Measurements from ENCODE around the gene CDH3. TPM values are rescaled to one million over a fixed set of nuclear protein-coding genes. Genes with fewer than 3 reads are reported as not detected.

Gene CDH3
- polyA plus RNA-seq, 2 of the 4 experiments (the other 2 are of a cell fraction): 0.08 to 0.25 TPM

DNA sequence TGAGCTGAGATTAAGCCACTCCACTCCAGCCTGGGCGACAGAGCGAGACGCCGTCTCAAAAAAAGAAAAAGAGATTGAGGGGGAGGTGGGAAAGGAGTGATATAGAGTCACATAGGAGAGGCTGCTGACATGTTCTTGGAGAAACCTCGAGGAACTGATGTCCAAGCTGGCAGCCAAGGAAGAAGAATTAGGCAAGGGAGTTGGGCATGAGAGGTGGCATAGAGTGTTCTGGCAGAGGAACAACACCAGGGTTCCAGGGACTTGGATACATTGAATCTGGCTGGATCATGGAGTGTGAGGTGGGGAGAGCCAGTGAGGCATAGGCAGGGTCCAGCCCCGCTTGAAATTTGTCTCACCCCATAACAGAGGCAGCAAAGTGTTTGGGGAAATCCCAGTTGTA, 10.7 kb downstream of the CDH3 start (continued):
- TF ChIP-seq GATA3 (IDR thresholded peaks at IDR 0.05; ENCODE audit: borderline replicate concordance): no peak
- no peak for TF ChIP-seq CBX2 (IDR thresholded peaks at IDR 0.05; ENCODE audit: borderline replicate concordance, low read depth)

DNA sequence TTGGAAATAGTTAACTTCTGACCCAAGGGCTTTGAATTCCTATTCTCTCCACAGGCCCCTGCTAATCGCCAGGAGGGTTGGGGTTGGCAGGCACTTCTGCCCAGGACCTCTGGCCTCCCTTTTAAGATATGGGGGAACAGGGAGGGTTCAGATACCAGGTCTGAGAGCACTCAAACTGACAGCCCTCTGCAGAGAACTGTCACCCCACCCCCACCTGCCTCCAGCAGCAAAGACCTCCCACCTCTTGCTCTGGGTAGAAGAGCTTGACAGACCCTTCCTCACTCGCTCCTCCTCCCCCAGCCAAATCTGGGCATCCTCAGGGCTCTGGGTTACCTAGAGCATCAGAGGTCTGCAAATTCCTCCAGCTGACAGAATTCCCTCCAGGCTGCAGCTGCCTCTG, 11.6 kb downstream of the CDH3 start:
- H3K27ac ChIP-seq: no peak overlapping the region
- 48% methylated on average over 2 of the region's 2 CpGs for WGBS (ENCODE audit: missing lambda C conversion rate)
- H3K4me2 ChIP-seq: no peak overlapping the region
- ATAC-seq (no peak), DNase-seq (ENCODE audit: low read depth in 1 of 2, low spot score in 1 of 2) (no peak), FAIRE-seq (no peak)
- TF ChIP-seq, protein P1, sequence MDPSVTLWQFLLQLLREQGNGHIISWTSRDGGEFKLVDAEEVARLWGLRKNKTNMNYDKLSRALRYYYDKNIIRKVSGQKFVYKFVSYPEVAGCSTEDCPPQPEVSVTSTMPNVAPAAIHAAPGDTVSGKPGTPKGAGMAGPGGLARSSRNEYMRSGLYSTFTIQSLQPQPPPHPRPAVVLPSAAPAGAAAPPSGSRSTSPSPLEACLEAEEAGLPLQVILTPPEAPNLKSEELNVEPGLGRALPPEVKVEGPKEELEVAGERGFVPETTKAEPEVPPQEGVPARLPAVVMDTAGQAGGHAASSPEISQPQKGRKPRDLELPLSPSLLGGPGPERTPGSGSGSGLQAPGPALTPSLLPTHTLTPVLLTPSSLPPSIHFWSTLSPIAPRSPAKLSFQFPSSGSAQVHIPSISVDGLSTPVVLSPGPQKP (IDR thresholded peaks at IDR 0.05; ENCODE audit: low read depth, low read length): no peak
- no peak for TF ChIP-seq TP53 (CRISPR knock-in tag; IDR thresholded peaks at IDR 0.05)
- TF ChIP-seq FOSL2 (IDR thresholded peaks at IDR 0.05): no peak
- TF ChIP-seq FOSL2 (CRISPR knock-in tag; IDR thresholded peaks at IDR 0.05): no peak
- TF ChIP-seq, protein P2, sequence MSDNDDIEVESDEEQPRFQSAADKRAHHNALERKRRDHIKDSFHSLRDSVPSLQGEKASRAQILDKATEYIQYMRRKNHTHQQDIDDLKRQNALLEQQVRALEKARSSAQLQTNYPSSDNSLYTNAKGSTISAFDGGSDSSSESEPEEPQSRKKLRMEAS (IDR thresholded peaks at IDR 0.05): no peak
- no peaks in the 10 kb centered on the region for H3K9me3 ChIP-seq
- H3K4me3 ChIP-seq: no peak overlapping the region
- H3K4me1 ChIP-seq: peaks cover 29% of the 10 kb centered on the region
- CTCF ChIA-PET: no interaction called here
- POLR2A ChIA-PET: no interaction called here

DNA sequence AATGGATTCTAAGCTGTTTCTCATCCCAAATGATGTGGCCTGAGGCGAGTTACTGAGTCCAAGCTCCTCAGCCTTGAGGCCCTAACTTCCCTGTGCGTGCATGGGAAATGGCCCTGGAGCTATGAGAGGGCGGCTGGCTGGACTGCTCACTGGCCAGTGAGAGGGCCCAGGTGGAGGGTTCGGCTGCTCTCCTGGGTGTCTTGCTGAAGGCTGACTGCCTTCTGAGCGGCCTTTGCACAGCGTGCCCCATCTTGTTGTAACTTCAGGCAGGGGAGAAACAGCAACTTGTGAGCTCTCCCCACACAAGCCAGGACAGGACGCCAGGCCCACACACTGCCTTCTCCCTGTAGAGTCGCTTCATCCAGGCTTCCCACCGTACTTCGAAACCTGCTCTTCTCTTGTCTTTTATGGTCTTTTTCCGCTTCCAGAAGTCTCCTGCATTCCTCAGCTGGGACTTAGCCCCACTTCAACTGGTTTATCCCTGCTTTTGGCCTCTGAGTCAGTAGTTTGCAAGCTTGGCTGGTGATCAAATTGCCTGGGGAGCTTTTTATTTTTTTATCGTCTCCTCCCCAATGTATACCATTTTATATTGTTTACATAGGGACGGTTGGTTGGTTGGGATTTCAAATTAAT, 13.3 kb downstream of the CDH3 start:
- Histone ChIP-seq H3K9me3 (no peaks in the 10 kb centered on the region), H3K4me3 (no peak overlapping the region), H3K27ac (peak overlapping the region; percentile 21 to 76; a peak in 4 of 6 replicates), H3K4me1 (peaks cover 29% of the 10 kb centered on the region), H3K4me2 (peak overlapping the region; percentile 37)
- ATAC-seq (peak; percentile 73 to 81), FAIRE-seq (no peak), DNase-seq (ENCODE audit: low read depth in 1 of 2, low spot score in 1 of 2) (peak; percentile 50 to 53)
- TF ChIP-seq ESRRA (IDR thresholded peaks at IDR 0.05; ENCODE audit: borderline replicate concordance, low read length) (no peak), BHLHE40 (IDR thresholded peaks at IDR 0.05; ENCODE audit: low read depth, low read length) (no peak), EHMT2 (IDR thresholded peaks at IDR 0.05; ENCODE audit: low read depth) (no peak), FOSL2 (IDR thresholded peaks at IDR 0.05) (no peak), FOSL2 (CRISPR knock-in tag; IDR thresholded peaks at IDR 0.05) (0 out of 2 replicates have a peak, but pooled peaks have one; percentile 19), NFE2L2 (conservative IDR thresholded peaks at IDR 0.05; ENCODE audit: low read length) (no peak), PHF8 (IDR thresholded peaks at IDR 0.05; ENCODE audit: borderline replicate concordance, low read depth) (no peak), CHD2 (IDR thresholded peaks at IDR 0.05; ENCODE audit: low read length, partially characterized antibody) (no peak), CBX8 (IDR thresholded peaks at IDR 0.05) (no peak)
- TF ChIP-seq, protein P2 (IDR thresholded peaks at IDR 0.05): no peak
- POLR2A ChIA-PET: interaction anchor here (0.7 kb wide), 1 partner anchor 10 kb away, joined by 6 read pairs; no protein-coding TSS in a partner anchor
- CTCF ChIA-PET: interaction anchor here (1.2 to 1.3 kb wide), 2 partner anchors 14 to 397 kb away, joined by 3 read pairs; partner anchors contain the start of gene CDH3
- 50% methylated on average over 11 of the region's 13 CpGs for WGBS (ENCODE audit: missing lambda C conversion rate)

DNA sequence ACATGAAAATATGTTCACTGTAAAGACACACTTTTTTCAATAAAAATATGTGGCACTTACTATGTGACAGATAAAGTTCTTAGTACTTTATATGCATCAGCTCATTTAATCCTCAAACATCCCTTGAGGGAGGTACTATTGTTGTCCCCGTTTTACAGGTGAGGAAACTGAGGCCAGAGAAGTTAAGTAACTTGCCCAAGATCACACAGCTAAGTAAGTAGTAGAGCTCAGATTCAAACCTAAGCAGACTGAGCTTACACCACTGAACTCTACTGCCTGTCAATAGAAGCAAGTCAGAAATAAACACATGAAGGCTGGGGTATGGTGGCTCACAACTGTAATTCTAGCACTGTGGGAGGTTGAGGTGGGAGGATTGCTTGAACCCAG, 13.9 kb downstream of the CDH3 start:
- H3K4me2 ChIP-seq: peak overlapping the region; percentile 37
- peak; percentile 14 for TF ChIP-seq ZFP36 (IDR thresholded peaks at IDR 0.05; ENCODE audit: borderline replicate concordance, partially characterized antibody)
- TF ChIP-seq RCOR1 (IDR thresholded peaks at IDR 0.05; ENCODE audit: low read depth, low read length): no peak
- no peak for TF ChIP-seq CHD2 (IDR thresholded peaks at IDR 0.05; ENCODE audit: low read length, partially characterized antibody)
- no peak for TF ChIP-seq TP53 (CRISPR knock-in tag; IDR thresholded peaks at IDR 0.05)
- DNase-seq (ENCODE audit: low read depth in 1 of 2, low spot score in 1 of 2): no peak
- ATAC-seq: peak in 1 of 2 experiments; percentile 42; a peak in 3 of 6 replicates
- CTCF ChIA-PET: interaction anchor here (1.3 kb wide), 1 partner anchor 14 kb away, joined by 3 read pairs; the partner anchor contains the start of gene CDH3
- no peak overlapping the region for H3K4me3 ChIP-seq
- H3K27ac ChIP-seq: peak overlapping the region in 1 of 2 experiments; percentile 10; a peak in 1 of 6 replicates
- peaks cover 29% of the 10 kb centered on the region for H3K4me1 ChIP-seq
- 16% methylated on average over 1 of the region's 1 CpG for WGBS (ENCODE audit: missing lambda C conversion rate)
- FAIRE-seq: no peak
- POLR2A ChIA-PET: no interaction called here
- H3K9me3 ChIP-seq: no peaks in the 10 kb centered on the region
